ENCODE measurements around the gene TMEM202. TPM values are rescaled to one million over a fixed set of nuclear protein-coding genes. Genes with fewer than 3 reads are reported as not detected.
"Not testable (repeated sequence)": the region's sequence is repeated elsewhere in the genome, so short reads cannot be mapped to it uniquely, and the experiment has no call there.

Gene TMEM202
- total RNA-seq, 1 donor from 2014 or later, result not detected

- H3K27me3 ChIP-seq (ENCODE audit: insufficient read depth, low read length), result peaks cover 39% of the 10 kb centered on the region
- no peaks in the 10 kb centered on the region for H3K36me3 Mint-ChIP-seq (ENCODE audit: low read depth, unreplicated experiment)
- H2AFZ ChIP-seq (ENCODE audit: low read depth, low read length), result no peak overlapping the region
- H3K27ac ChIP-seq (ENCODE audit: low read depth, low read length), result no peak overlapping the region
- H3K27me3 Mint-ChIP-seq (ENCODE audit: low read depth, unreplicated experiment), result peaks cover 67% of the 10 kb centered on the region
- no peak for TF ChIP-seq CTCF (IDR thresholded peaks at IDR 0.05; ENCODE audit: insufficient read depth, low read depth, low read length)
- H3K9me3 ChIP-seq (ENCODE audit: insufficient read depth, low read depth, low read length), result no peaks in the 10 kb centered on the region
- no peak overlapping the region for H3K4me2 ChIP-seq (ENCODE audit: low read length)
- H3K27ac Mint-ChIP-seq (ENCODE audit: unreplicated experiment), result no peak overlapping the region
- H3K4me3 ChIP-seq (ENCODE audit: insufficient read depth, low read depth, low read length), result no peak overlapping the region
- H3K4me3 Mint-ChIP-seq (ENCODE audit: unreplicated experiment), result no peak overlapping the region
- FAIRE-seq (no peak), DNase-seq (ENCODE audit: low read depth) (no peak)
- H3K9me3 Mint-ChIP-seq (ENCODE audit: unreplicated experiment), result peaks cover 3% of the 10 kb centered on the region
- H3K79me2 ChIP-seq (ENCODE audit: insufficient read depth, low read length), result no peaks in the 10 kb centered on the region
- H3K4me1 ChIP-seq (ENCODE audit: insufficient read depth, low read length), result no peaks in the 10 kb centered on the region
- no peaks in the 10 kb centered on the region for H4K20me1 ChIP-seq (ENCODE audit: insufficient read depth, low read length)
- H3K4me1 Mint-ChIP-seq (ENCODE audit: low read depth, unreplicated experiment), result no peaks in the 10 kb centered on the region
- no peaks in the 10 kb centered on the region for H3K36me3 ChIP-seq (ENCODE audit: insufficient read depth, low read length)
- no peak overlapping the region for H3K9ac ChIP-seq (ENCODE audit: low read length)
Measured at GRCh38 chr15:72406936-72407335, 8.8 kb downstream of the TMEM202 start.

GRCh38 chr15:72411111-72411510 is 13.0 kb downstream of the TMEM202 start:
- Histone ChIP-seq H3K27ac (ENCODE audit: low read depth, low read length) (no peak overlapping the region), H3K9me3 (ENCODE audit: insufficient read depth, low read depth, low read length) (no peaks in the 10 kb centered on the region), H3K4me1 (ENCODE audit: insufficient read depth, low read length) (no peaks in the 10 kb centered on the region), H2AFZ (ENCODE audit: low read depth, low read length) (no peak overlapping the region), H3K27me3 (ENCODE audit: insufficient read depth, low read length) (peaks cover 16% of the 10 kb centered on the region), H4K20me1 (ENCODE audit: insufficient read depth, low read length) (no peaks in the 10 kb centered on the region), H3K36me3 (ENCODE audit: insufficient read depth, low read length) (no peaks in the 10 kb centered on the region), H3K4me2 (ENCODE audit: low read length) (no peak overlapping the region), H3K9ac (ENCODE audit: low read length) (no peak overlapping the region), H3K79me2 (ENCODE audit: insufficient read depth, low read length) (no peaks in the 10 kb centered on the region), H3K4me3 (ENCODE audit: insufficient read depth, low read depth, low read length) (no peak overlapping the region)
- no peaks in the 10 kb centered on the region for H3K36me3 Mint-ChIP-seq (ENCODE audit: low read depth, unreplicated experiment)
- H3K27me3 Mint-ChIP-seq (ENCODE audit: low read depth, unreplicated experiment), result peaks cover 60% of the 10 kb centered on the region
- no peak overlapping the region for H3K4me3 Mint-ChIP-seq (ENCODE audit: unreplicated experiment)
- H3K27ac Mint-ChIP-seq (ENCODE audit: unreplicated experiment), result no peak overlapping the region
- no peaks in the 10 kb centered on the region for H3K9me3 Mint-ChIP-seq (ENCODE audit: unreplicated experiment)
- no peak for TF ChIP-seq CTCF (IDR thresholded peaks at IDR 0.05; ENCODE audit: insufficient read depth, low read depth, low read length)
- TF ChIP-seq EZH2 (IDR thresholded peaks at IDR 0.05; ENCODE audit: insufficient read depth, low read length), result no peak
- no peaks in the 10 kb centered on the region for H3K4me1 Mint-ChIP-seq (ENCODE audit: low read depth, unreplicated experiment)
- DNase-seq (ENCODE audit: low read depth) (no peak), FAIRE-seq (no peak)

- no peak overlapping the region for H3K4me2 ChIP-seq (ENCODE audit: low read length)
- no peaks in the 10 kb centered on the region for H3K79me2 ChIP-seq (ENCODE audit: insufficient read depth, low read length)
- Mint-ChIP-seq H3K27ac (ENCODE audit: unreplicated experiment) (no peak overlapping the region), H3K9me3 (ENCODE audit: unreplicated experiment) (no peaks in the 10 kb centered on the region), H3K4me1 (ENCODE audit: low read depth, unreplicated experiment) (no peaks in the 10 kb centered on the region), H3K27me3 (ENCODE audit: low read depth, unreplicated experiment) (peaks cover 57% of the 10 kb centered on the region), H3K36me3 (ENCODE audit: low read depth, unreplicated experiment) (no peaks in the 10 kb centered on the region), H3K4me3 (ENCODE audit: unreplicated experiment) (no peak overlapping the region)
- no peak overlapping the region for H3K9ac ChIP-seq (ENCODE audit: low read length)
- FAIRE-seq (no peak), DNase-seq (ENCODE audit: low read depth) (no peak)
- peaks cover 12% of the 10 kb centered on the region for H3K27me3 ChIP-seq (ENCODE audit: insufficient read depth, low read length)
- TF ChIP-seq EZH2 (IDR thresholded peaks at IDR 0.05; ENCODE audit: insufficient read depth, low read length) (no peak), CTCF (IDR thresholded peaks at IDR 0.05; ENCODE audit: insufficient read depth, low read depth, low read length) (no peak)
- H3K4me3 ChIP-seq (ENCODE audit: insufficient read depth, low read depth, low read length), result no peak overlapping the region
- H3K27ac ChIP-seq (ENCODE audit: low read depth, low read length), result no peak overlapping the region
- no peaks in the 10 kb centered on the region for H4K20me1 ChIP-seq (ENCODE audit: insufficient read depth, low read length)
- H3K9me3 ChIP-seq (ENCODE audit: insufficient read depth, low read depth, low read length), result no peaks in the 10 kb centered on the region
- H3K4me1 ChIP-seq (ENCODE audit: insufficient read depth, low read length), result no peaks in the 10 kb centered on the region
- no peak overlapping the region for H2AFZ ChIP-seq (ENCODE audit: low read depth, low read length)
- no peaks in the 10 kb centered on the region for H3K36me3 ChIP-seq (ENCODE audit: insufficient read depth, low read length)
Measured at GRCh38 chr15:72411544-72411943, 13.4 kb downstream of the TMEM202 start.

- not testable (repeated sequence) for H3K4me3 Mint-ChIP-seq (ENCODE audit: unreplicated experiment); H3K4me1 ChIP-seq (ENCODE audit: insufficient read depth, low read length)
Measured at GRCh38 chr15:72413337-72413736, 15.2 kb downstream of the TMEM202 start.

More at GRCh38 chr15:72413337-72413736, 15.2 kb downstream of the TMEM202 start:
- H3K79me2 ChIP-seq (ENCODE audit: insufficient read depth, low read length); H3K27me3 ChIP-seq (ENCODE audit: insufficient read depth, low read length); H3K9me3 ChIP-seq (ENCODE audit: insufficient read depth, low read depth, low read length); DNase-seq (ENCODE audit: low read depth); H2AFZ ChIP-seq (ENCODE audit: low read depth, low read length); H3K27ac ChIP-seq (ENCODE audit: low read depth, low read length); H3K36me3 ChIP-seq (ENCODE audit: insufficient read depth, low read length); H3K9ac ChIP-seq (ENCODE audit: low read length); H3K27ac Mint-ChIP-seq (ENCODE audit: unreplicated experiment); H3K4me1 Mint-ChIP-seq (ENCODE audit: low read depth, unreplicated experiment); H3K36me3 Mint-ChIP-seq (ENCODE audit: low read depth, unreplicated experiment); H4K20me1 ChIP-seq (ENCODE audit: insufficient read depth, low read length); H3K4me2 ChIP-seq (ENCODE audit: low read length); FAIRE-seq; H3K4me3 ChIP-seq (ENCODE audit: insufficient read depth, low read depth, low read length); H3K9me3 Mint-ChIP-seq (ENCODE audit: unreplicated experiment): not testable (repeated sequence)
- peaks cover 46% of the 10 kb centered on the region for H3K27me3 Mint-ChIP-seq (ENCODE audit: low read depth, unreplicated experiment)
